Measurements from ENCODE around the gene DENND4A.
"Not testable (repeated sequence)": the region's sequence is repeated elsewhere in the genome, so short reads cannot be mapped to it uniquely, and the experiment has no call there.

DENND4A gene

GRCh38 chr15:65818927-65819562 lies 27.0 kb upstream of the DENND4A start:
- no peak for DNase-seq (ENCODE audit: low read depth in 2 of 2)

- no peak for DNase-seq (ENCODE audit: low read depth in 2 of 2)
Observed at GRCh38 chr15:65816441-65816840, 24.3 kb upstream of the DENND4A start.

- DNase-seq (ENCODE audit: low read depth in 2 of 2) = not testable (repeated sequence)
Observed at GRCh38 chr15:65816008-65816407, 23.9 kb upstream of the DENND4A start.

GRCh38 chr15:65814271-65814670 lies 22.2 kb upstream of the DENND4A start:
- DNase-seq (ENCODE audit: low read depth in 2 of 2) = not testable (repeated sequence)

GRCh38 chr15:65812916-65813315 lies 20.8 kb upstream of the DENND4A start:
- no peak for DNase-seq (ENCODE audit: low read depth in 2 of 2)

GRCh38 chr15:65812467-65812866 lies 20.4 kb upstream of the DENND4A start:
- DNase-seq (ENCODE audit: low read depth in 2 of 2) = no peak

- no peak for DNase-seq (ENCODE audit: low read depth in 2 of 2)
Observed at GRCh38 chr15:65811835-65812234, 19.7 kb upstream of the DENND4A start.

- not testable (repeated sequence) for DNase-seq (ENCODE audit: low read depth in 2 of 2)
Observed at GRCh38 chr15:65811011-65811733, 19.1 kb upstream of the DENND4A start.

- DNase-seq (ENCODE audit: low read depth in 2 of 2) = no peak
Observed at GRCh38 chr15:65806397-65806796, 14.3 kb upstream of the DENND4A start.

- DNase-seq (ENCODE audit: low read depth in 2 of 2) = no peak
Observed at GRCh38 chr15:65805019-65805745, 13.1 kb upstream of the DENND4A start.

GRCh38 chr15:65804252-65804931 lies 12.3 kb upstream of the DENND4A start:
- no peak for DNase-seq (ENCODE audit: low read depth in 2 of 2)

- DNase-seq (ENCODE audit: low read depth in 2 of 2) = no peak
Observed at GRCh38 chr15:65801229-65801805, 9.2 kb upstream of the DENND4A start.

- DNase-seq (ENCODE audit: low read depth in 2 of 2) = no peak
Observed at GRCh38 chr15:65796610-65797078, 4.6 kb upstream of the DENND4A start.

- no peak for DNase-seq (ENCODE audit: low read depth in 2 of 2)
Observed at GRCh38 chr15:65795663-65796216, 3.6 kb upstream of the DENND4A start.

- no peak for DNase-seq (ENCODE audit: low read depth in 2 of 2)
Observed at GRCh38 chr15:65793818-65794104, 1.7 kb upstream of the DENND4A start.

GRCh38 chr15:65792988-65793817 lies 1.1 kb upstream of the DENND4A start:
- no peak for DNase-seq (ENCODE audit: low read depth in 2 of 2)

- DNase-seq (ENCODE audit: low read depth in 2 of 2) = peak; percentile 28 to 34
Observed at GRCh38 chr15:65791335-65792137, 557 bp downstream of the DENND4A start.

- no peak for DNase-seq (ENCODE audit: low read depth in 2 of 2)
Observed at GRCh38 chr15:65790694-65791334, 1.3 kb downstream of the DENND4A start.

- no peak for DNase-seq (ENCODE audit: low read depth in 2 of 2)
Observed at GRCh38 chr15:65789759-65790425, 2.2 kb downstream of the DENND4A start.
